ENCODE data around the gene LONP2. TPM values are rescaled to one million over a fixed set of nuclear protein-coding genes. Genes with fewer than 3 reads are reported as not detected.

Gene LONP2
- total RNA-seq, 1 donor from 2014 or later: 67.8 TPM

DNA sequence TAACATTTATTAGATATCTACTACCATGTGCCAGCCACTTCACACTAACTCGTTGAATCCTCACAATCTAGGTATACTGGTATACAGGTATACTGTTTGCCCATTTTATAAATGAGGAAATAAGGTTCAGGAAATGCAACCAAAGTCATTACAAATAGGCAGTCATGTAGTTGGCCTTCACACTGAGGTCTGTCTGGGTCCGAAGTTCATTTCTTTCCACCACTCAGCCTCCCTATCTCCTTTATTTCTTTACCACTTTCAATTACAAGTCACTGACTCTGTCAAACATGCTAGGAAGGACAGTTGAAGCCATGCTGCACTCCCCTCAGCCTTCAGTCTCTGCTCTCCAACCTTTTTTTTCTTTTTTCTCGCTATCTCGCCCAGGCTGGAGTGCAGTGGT, 161.8 kb downstream of the LONP2 start:
- Histone ChIP-seq H3K27me3 (ENCODE audit: low read depth) (no peaks in the 10 kb centered on the region), H3K4me3 (no peak overlapping the region), H3K4me1 (peaks cover 6% of the 10 kb centered on the region), H3K9me3 (replicated peaks) (no peaks in the 10 kb centered on the region), H3K36me3 (no peaks in the 10 kb centered on the region), H3K27ac (replicated peaks) (no peak overlapping the region)
- TF ChIP-seq, protein P1, sequence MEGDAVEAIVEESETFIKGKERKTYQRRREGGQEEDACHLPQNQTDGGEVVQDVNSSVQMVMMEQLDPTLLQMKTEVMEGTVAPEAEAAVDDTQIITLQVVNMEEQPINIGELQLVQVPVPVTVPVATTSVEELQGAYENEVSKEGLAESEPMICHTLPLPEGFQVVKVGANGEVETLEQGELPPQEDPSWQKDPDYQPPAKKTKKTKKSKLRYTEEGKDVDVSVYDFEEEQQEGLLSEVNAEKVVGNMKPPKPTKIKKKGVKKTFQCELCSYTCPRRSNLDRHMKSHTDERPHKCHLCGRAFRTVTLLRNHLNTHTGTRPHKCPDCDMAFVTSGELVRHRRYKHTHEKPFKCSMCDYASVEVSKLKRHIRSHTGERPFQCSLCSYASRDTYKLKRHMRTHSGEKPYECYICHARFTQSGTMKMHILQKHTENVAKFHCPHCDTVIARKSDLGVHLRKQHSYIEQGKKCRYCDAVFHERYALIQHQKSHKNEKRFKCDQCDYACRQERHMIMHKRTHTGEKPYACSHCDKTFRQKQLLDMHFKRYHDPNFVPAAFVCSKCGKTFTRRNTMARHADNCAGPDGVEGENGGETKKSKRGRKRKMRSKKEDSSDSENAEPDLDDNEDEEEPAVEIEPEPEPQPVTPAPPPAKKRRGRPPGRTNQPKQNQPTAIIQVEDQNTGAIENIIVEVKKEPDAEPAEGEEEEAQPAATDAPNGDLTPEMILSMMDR (IDR thresholded peaks at IDR 0.05; ENCODE audit: borderline replicate concordance): no peak
- DNase-seq: no peak
- intact Hi-C loops (cut with micrococcal nuclease): no loop called here

Other genes starting within 250 kb of the LONP2 start
- gene ABCC12, start 88.3 kb upstream of the LONP2 start, total RNA-seq: not detected
- gene ABCC11, start 3.2 kb downstream of the LONP2 start, total RNA-seq: 0.05 TPM
- 11.5 TPM for gene SIAH1, start 141.1 kb downstream of the LONP2 start, total RNA-seq